ENCODE results near the gene GPATCH8.
"Not testable (repeated sequence)": the region's sequence is repeated elsewhere in the genome, so short reads cannot be mapped to it uniquely, and the experiment has no call there.

GPATCH8 gene

DNA sequence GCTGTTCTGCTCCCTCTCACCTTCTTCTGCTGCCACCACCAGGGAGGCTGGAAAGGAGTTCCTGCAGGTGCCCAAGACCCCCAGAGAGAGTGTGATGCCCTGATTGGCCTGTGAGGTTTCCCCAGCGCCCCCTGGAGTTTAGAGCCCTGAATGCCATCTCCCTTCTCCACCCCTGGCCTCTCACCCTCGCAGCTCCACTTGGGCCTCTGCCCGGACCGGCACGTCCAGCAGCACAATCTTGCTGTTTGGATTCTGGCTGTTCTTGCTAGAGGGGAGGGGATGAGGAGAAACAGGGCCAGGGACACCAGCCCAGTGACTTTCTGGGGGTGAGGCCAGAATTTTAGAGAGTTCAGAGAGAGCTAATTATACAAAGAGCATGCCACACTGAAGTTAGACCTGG, 127.1 kb downstream of the GPATCH8 start:
- H3K27ac ChIP-seq, result no peak overlapping the region
- TF ChIP-seq ZFX (IDR thresholded peaks at IDR 0.05), result no peak
- TF ChIP-seq, protein P1, sequence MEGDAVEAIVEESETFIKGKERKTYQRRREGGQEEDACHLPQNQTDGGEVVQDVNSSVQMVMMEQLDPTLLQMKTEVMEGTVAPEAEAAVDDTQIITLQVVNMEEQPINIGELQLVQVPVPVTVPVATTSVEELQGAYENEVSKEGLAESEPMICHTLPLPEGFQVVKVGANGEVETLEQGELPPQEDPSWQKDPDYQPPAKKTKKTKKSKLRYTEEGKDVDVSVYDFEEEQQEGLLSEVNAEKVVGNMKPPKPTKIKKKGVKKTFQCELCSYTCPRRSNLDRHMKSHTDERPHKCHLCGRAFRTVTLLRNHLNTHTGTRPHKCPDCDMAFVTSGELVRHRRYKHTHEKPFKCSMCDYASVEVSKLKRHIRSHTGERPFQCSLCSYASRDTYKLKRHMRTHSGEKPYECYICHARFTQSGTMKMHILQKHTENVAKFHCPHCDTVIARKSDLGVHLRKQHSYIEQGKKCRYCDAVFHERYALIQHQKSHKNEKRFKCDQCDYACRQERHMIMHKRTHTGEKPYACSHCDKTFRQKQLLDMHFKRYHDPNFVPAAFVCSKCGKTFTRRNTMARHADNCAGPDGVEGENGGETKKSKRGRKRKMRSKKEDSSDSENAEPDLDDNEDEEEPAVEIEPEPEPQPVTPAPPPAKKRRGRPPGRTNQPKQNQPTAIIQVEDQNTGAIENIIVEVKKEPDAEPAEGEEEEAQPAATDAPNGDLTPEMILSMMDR (conservative IDR thresholded peaks at IDR 0.05), result peak; percentile 50

DNA sequence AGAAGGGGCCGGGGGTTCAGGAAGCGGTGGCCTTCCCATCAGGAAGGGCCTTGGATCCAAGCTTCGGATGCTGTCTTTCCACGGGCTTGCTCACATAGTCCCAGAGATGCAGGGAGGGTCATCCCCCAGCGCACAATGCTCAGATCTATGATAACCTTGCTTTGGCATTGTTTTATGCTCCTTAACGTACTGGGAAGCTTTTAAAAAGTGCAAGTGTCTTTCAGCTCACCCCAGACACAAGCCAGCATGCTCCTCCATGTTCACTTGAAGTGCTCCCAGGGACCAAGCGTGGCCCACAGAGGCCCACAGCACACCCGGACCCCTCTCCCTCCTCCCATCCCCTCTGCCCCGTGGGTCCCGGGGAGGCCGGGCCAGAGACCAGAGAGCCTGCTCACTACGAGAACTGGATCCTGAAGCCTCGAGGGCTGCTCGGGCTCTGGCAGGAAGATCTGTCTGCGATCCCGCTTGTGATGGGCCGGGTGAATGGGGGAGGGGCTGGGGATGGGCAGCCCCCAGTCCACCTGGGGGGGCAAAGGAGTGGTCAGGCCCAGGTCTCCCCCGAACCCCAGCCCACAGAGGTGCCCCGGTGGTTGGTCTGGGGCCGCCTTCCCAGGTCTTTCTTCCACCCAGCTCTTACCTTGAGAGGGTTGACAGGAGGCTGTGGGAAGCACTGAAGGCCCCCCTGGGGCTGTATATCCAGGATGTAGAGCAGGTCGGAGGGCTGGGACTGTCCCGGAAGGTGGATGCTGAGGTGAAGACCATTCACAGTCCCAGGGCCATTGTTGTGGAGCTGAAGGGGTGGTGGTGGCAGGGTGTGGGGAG, 127.8 kb downstream of the GPATCH8 start:
- TF ChIP-seq, protein P1 (conservative IDR thresholded peaks at IDR 0.05), result no peak
- no peak for TF ChIP-seq ZFX (IDR thresholded peaks at IDR 0.05)

DNA sequence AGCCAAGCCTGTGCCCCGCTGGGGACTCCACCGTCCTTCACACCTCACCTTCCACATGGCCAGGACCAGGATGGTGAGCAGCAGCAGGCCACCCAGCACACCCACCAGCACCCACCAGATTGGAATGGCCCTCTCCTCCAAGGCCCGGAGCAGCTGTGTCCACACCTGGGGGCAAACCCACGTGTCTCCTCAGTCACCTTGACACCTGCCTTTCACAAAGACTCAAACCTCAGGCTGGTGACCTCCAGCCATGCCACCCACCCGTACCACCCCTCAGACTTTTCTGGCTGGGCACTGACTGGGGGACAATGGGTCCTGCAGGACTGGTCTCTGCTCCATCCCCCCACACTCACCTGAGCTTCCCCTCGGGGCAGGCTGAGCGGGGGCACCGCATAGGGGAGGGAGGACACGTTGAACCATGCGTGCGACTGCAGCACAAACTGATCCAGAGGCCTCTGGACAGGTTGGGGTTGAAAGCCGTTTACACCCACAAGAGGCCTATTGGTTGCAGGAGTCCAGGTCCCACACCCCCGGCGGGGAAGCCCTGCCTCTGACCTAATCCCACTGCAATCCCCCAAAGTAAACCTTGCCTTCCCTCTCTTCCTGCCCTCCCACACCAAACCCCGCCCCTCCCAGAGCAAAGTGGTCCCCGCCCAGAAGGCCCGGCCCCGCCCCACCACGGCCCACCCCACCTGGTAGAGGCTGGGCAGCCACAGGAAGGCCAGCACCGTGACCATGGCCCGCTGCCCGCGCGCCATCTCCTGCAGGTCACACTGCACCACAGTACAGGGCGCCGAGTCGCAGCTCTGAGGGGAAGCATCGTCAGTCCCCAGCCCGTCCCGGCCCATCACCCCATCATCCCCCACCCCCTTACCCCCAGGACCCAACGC, 128.7 kb downstream of the GPATCH8 start:
- H3K27ac ChIP-seq, result no peak overlapping the region
- no peak for TF ChIP-seq ZFX (IDR thresholded peaks at IDR 0.05)
- TF ChIP-seq, protein P1 (conservative IDR thresholded peaks at IDR 0.05), result no peak

More for the DNA sequence above, 127.8 kb downstream of the GPATCH8 start:
- H3K27ac ChIP-seq, result no peak overlapping the region

DNA sequence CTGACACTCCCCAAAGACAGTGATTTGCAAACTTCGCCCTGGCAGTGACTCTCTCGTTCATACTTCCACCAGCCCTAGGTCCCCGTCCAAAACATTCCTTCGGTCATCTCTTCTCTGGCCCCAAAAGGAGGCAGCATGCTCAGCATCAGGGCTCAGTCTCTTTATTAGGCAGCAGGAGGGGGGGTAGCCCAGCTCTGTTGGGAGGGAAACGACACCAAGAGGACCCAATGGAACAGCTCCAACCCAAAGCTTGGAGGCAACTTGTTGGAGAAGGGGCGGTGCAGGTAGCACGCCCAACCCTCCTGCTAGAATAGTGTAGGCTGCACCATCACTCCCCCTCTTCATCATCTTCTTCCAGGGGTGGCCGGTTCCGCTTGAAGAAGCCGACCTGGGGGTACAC, 131.2 kb downstream of the GPATCH8 start:
- H3K27ac ChIP-seq, result no peak overlapping the region
- TF ChIP-seq, protein P1 (conservative IDR thresholded peaks at IDR 0.05), result no peak
- TF ChIP-seq ZFX (IDR thresholded peaks at IDR 0.05), result no peak

DNA sequence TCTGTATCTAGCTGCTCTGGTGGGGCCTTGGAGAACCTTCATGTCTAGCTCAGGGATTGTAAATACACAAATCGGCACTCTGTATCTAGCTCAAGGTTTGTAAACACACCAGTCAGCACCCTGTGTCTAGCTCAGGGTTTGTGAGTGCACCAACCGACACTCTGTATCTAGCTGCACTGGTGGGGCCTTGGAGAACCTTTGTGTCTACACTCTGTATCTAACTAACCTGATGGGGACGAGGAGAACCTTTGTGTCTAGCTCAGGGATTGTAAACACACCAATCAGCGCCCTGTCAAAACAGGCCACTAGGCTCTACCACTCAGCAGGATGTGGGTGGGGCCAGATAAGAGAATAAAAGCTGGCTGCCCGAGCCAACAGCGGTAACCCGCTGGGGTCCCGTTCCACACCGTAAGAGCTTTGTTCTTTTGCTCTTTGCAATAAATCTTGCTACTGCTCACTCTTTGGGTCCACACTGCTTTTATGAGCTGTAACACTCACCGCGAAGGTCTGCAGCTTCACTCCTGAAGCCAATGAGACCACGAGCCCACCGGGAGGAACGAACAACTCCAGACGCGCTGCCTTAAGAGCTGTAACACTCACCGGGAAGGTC, 133.7 kb downstream of the GPATCH8 start:
- H3K27ac ChIP-seq, result not testable (repeated sequence)

DNA sequence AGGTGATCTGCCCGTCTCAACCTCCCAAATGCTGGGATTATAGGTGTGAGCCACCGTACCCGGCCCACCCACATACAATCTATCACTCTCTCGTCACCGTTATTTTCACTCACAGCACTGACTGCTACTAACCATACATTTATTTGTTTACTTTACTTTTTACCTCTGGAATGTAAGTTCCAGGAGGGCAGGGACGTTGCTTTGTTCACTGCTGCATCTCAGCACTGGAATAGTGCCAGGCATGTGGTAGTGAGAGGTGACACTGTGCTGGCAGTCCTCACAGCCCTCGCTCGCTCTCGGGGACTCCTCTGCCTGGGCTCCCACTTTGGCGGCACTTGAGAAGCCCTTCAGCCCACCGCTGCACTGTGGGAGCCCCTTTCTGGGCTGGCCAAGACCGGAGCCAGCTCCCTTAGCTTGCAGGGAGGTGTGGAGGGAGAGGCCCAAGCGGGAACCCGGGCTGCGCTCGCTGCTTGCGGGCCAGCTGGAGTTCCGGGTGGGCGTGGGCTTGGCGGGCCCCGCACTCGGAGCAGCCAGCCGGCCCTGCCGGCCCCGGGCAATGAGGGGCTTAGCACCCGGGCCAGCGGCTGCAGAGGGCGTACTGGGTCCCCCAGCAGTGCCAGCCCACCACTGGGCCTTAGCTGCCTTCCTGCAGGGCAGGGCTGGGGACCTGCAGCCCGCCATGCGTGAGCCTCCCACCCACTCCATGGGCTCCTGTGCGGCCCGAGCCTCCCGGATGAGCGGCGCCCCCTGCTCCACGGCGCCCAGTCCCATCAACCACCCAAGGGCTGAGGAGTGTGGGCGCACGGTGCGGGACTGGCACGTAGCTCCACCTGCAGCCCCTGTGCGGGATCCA, 134.6 kb downstream of the GPATCH8 start:
- H3K27ac ChIP-seq, result not testable (repeated sequence)

DNA sequence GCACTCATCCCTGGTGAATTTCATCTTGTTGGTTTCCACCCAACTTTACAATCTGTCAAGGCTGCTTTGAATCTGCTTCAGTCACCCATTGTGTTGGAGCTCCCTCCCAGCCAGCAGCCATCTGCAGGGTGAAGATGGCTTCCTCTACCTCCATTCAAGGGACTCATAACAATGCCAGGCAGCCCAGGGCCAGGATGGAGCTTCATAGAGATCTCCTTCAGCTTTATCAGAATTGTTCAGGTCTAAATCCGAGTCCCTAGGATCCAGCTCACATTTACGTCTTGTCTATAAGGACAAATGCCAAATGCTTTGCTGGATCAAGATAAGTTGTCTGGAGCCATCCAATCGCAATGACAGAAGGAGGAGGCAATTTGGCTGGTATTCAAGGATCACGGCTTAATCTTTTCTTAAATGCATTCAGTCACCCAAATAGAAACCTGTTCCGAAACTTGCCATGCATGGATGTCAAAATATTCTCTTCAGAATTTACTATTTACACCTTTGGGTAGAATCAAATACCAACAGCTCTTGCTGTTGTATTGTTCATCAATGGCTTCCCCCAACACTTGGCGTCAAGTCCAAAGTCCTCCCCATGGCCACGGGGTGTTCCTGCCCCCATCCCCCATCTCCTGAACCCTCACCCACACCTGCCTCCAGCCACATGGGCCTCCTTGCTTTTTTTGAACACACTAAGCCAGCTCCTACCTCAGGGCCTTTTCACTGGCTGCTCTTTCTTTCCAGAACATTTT, 135.8 kb downstream of the GPATCH8 start:
- no peak overlapping the region for H3K27ac ChIP-seq
- TF ChIP-seq ZFX (IDR thresholded peaks at IDR 0.05), result no peak
- TF ChIP-seq, protein P1 (conservative IDR thresholded peaks at IDR 0.05), result no peak

DNA sequence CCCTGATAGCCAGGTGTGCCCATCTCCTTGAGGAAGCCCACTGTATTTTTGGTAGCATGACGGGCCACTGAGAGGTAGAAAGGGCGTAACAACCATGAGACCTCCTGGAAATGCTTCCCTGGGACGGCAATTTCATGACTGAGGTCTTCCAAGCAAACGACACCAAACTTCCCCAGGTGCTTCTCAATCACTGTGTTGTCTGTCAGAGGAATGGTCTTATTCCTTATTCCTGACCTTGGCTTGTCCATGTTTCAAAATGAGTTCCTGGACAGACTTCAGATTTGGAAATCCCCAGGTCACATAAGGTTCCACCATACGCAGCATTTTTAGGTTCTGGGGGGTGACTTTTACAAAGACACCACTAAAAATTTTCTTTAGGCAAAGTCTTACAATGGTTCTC, 138.2 kb downstream of the GPATCH8 start:
- not testable (repeated sequence) for H3K27ac ChIP-seq
